ENCODE data around the gene KLK3. TPM values are rescaled to one million over a fixed set of nuclear protein-coding genes. Genes with fewer than 3 reads are reported as not detected.
A peak's percentile ranks its signal among the peaks of the same experiment; 100 is the strongest.

The KLK3 gene
- total RNA-seq, 1 donor from 2014 or later, result not detected

GRCh38 chr19:50830266-50831025, 24.3 kb upstream of the KLK3 start:
- ATAC-seq (no peak), DNase-seq (ENCODE audit: low spot score) (no peak)

GRCh38 chr19:50831026-50831396, 23.7 kb upstream of the KLK3 start:
- no peak for DNase-seq (ENCODE audit: low spot score)
- no peak for ATAC-seq

- ATAC-seq (no peak), DNase-seq (ENCODE audit: low spot score) (no peak)
Measured at GRCh38 chr19:50832666-50833065, 22.0 kb upstream of the KLK3 start.

- DNase-seq (ENCODE audit: low spot score) (no peak), ATAC-seq (no peak)
Measured at GRCh38 chr19:50833117-50833801, 21.5 kb upstream of the KLK3 start, which contains the start of gene KLK15. Gene KLK15, minus strand, starts transcription at chr19:50833574. Its CDS starts 2,082 bp downstream, at chr19:50831492.

- DNase-seq (ENCODE audit: low spot score), result no peak
- ATAC-seq, result no peak
Measured at GRCh38 chr19:50833802-50834167, 20.9 kb upstream of the KLK3 start.

GRCh38 chr19:50835103-50835784, 19.5 kb upstream of the KLK3 start:
- ATAC-seq (peak; percentile 8), DNase-seq (ENCODE audit: low spot score) (no peak)

GRCh38 chr19:50835785-50836542, 18.8 kb upstream of the KLK3 start:
- ATAC-seq (peak; percentile 97), DNase-seq (ENCODE audit: low spot score) (peak; percentile 93)

- ATAC-seq (no peak), DNase-seq (ENCODE audit: low spot score) (peak; percentile 50)
Measured at GRCh38 chr19:50836543-50837195, 18.0 kb upstream of the KLK3 start.

- DNase-seq (ENCODE audit: low spot score) (no peak), ATAC-seq (no peak)
Measured at GRCh38 chr19:50837300-50837699, 17.4 kb upstream of the KLK3 start.

- DNase-seq (ENCODE audit: low spot score), result no peak
- no peak for ATAC-seq
Measured at GRCh38 chr19:50838239-50838638, 16.5 kb upstream of the KLK3 start.

GRCh38 chr19:50839712-50840655, 14.7 kb upstream of the KLK3 start:
- DNase-seq (ENCODE audit: low spot score), result no peak

GRCh38 chr19:50842130-50842529, 12.6 kb upstream of the KLK3 start:
- ATAC-seq, result no peak
- no peak for DNase-seq (ENCODE audit: low spot score)

More at GRCh38 chr19:50839712-50840655, 14.7 kb upstream of the KLK3 start:
- no peak for ATAC-seq

GRCh38 chr19:50843205-50843604, 11.5 kb upstream of the KLK3 start:
- DNase-seq (ENCODE audit: low spot score) (no peak), ATAC-seq (no peak)

GRCh38 chr19:50843701-50844221, 11.0 kb upstream of the KLK3 start:
- no peak for ATAC-seq
- no peak for DNase-seq (ENCODE audit: low spot score)

- DNase-seq (ENCODE audit: low spot score) (no peak), ATAC-seq (no peak)
Measured at GRCh38 chr19:50844296-50844935, 10.3 kb upstream of the KLK3 start.

- DNase-seq (ENCODE audit: low spot score) (no peak), ATAC-seq (no peak)
Measured at GRCh38 chr19:50850738-50851137, 4.0 kb upstream of the KLK3 start.

- DNase-seq (ENCODE audit: low spot score), result no peak
- no peak for ATAC-seq
Measured at GRCh38 chr19:50851620-50852019, 3.1 kb upstream of the KLK3 start.

- no peak for ATAC-seq
Measured at GRCh38 chr19:50857366-50857765, 2.7 kb downstream of the KLK3 start.

GRCh38 chr19:50858886-50859285, 4.2 kb downstream of the KLK3 start:
- DNase-seq (ENCODE audit: low spot score) (no peak), ATAC-seq (no peak)

More at GRCh38 chr19:50857366-50857765, 2.7 kb downstream of the KLK3 start:
- DNase-seq (ENCODE audit: low spot score), result no peak
